Measurements from ENCODE around the gene MMP27.
"Not testable (repeated sequence)": the region's sequence is repeated elsewhere in the genome, so short reads cannot be mapped to it uniquely, and the experiment has no call there.

The MMP27 gene

GRCh38 chr11:102705626-102706025 is at the start of gene MMP27:
Gene MMP27, minus strand, starts transcription at chr11:102705769. Its CDS starts 55 bp downstream, at chr11:102705714.
- CTCF ChIA-PET: no interaction called here

GRCh38 chr11:102753267-102753666 is 47.7 kb upstream of the MMP27 start:
- TF ChIP-seq NFRKB (IDR thresholded peaks at IDR 0.05) (no peak), ZNF384 (IDR thresholded peaks at IDR 0.05) (no peak), L3MBTL2 (conservative IDR thresholded peaks at IDR 0.05) (no peak), FOXM1 (IDR thresholded peaks at IDR 0.05; ENCODE audit: borderline replicate concordance) (no peak), PKNOX1 (IDR thresholded peaks at IDR 0.05) (no peak), TARDBP (IDR thresholded peaks at IDR 0.05) (no peak), SUZ12 (IDR thresholded peaks at IDR 0.05) (no peak), FOXA1 (IDR thresholded peaks at IDR 0.05) (no peak), HDGF (IDR thresholded peaks at IDR 0.05; ENCODE audit: borderline replicate concordance) (no peak), BHLHE40 (IDR thresholded peaks at IDR 0.05; ENCODE audit: borderline replicate concordance) (no peak), CTBP1 (IDR thresholded peaks at IDR 0.05; ENCODE audit: borderline replicate concordance) (no peak), FOXK2 (IDR thresholded peaks at IDR 0.05) (no peak), ELF4 (IDR thresholded peaks at IDR 0.05) (no peak), LEF1 (IDR thresholded peaks at IDR 0.05; ENCODE audit: borderline replicate concordance) (no peak), ARNT (IDR thresholded peaks at IDR 0.05) (no peak), SP1 (IDR thresholded peaks at IDR 0.05) (no peak)
- ChIA-PET POLR2A (no interaction called here), CTCF (no interaction called here)
- no peak for DNase-seq (ENCODE audit: extremely low spot score)

More at GRCh38 chr11:102705626-102706025, at the start of gene MMP27:
- no peak for TF ChIP-seq FOXM1 (IDR thresholded peaks at IDR 0.05; ENCODE audit: borderline replicate concordance)
- no peak for TF ChIP-seq ARNT (IDR thresholded peaks at IDR 0.05)
- TF ChIP-seq BHLHE40 (IDR thresholded peaks at IDR 0.05; ENCODE audit: borderline replicate concordance): no peak
- TF ChIP-seq PKNOX1 (IDR thresholded peaks at IDR 0.05): no peak
- no peak for TF ChIP-seq L3MBTL2 (conservative IDR thresholded peaks at IDR 0.05)
- no peak for TF ChIP-seq FOXK2 (IDR thresholded peaks at IDR 0.05)
- TF ChIP-seq SUZ12 (IDR thresholded peaks at IDR 0.05): no peak
- no peak for TF ChIP-seq SP1 (IDR thresholded peaks at IDR 0.05)
- no peak for TF ChIP-seq NFRKB (IDR thresholded peaks at IDR 0.05)
- TF ChIP-seq FOXA1 (IDR thresholded peaks at IDR 0.05): no peak
- TF ChIP-seq TARDBP (IDR thresholded peaks at IDR 0.05): no peak
- no peak for DNase-seq (ENCODE audit: extremely low spot score)
- POLR2A ChIA-PET: no interaction called here

- ChIA-PET CTCF (no interaction called here), POLR2A (no interaction called here)
- no peak for DNase-seq (ENCODE audit: extremely low spot score)
- TF ChIP-seq FOXK2 (IDR thresholded peaks at IDR 0.05) (no peak), ARNT (IDR thresholded peaks at IDR 0.05) (no peak), L3MBTL2 (conservative IDR thresholded peaks at IDR 0.05) (no peak), CTBP1 (IDR thresholded peaks at IDR 0.05; ENCODE audit: borderline replicate concordance) (no peak), SP1 (IDR thresholded peaks at IDR 0.05) (no peak)
Observed at GRCh38 chr11:102751673-102752072, 46.1 kb upstream of the MMP27 start.

GRCh38 chr11:102749101-102749722 is 43.6 kb upstream of the MMP27 start:
- CTCF ChIA-PET: no interaction called here

GRCh38 chr11:102746746-102747578 is 41.4 kb upstream of the MMP27 start:
- POLR2A ChIA-PET: interaction anchor here (1.0 kb wide), 1 partner anchor 13 kb away, joined by 3 read pairs; no protein-coding TSS in a partner anchor
- TF ChIP-seq L3MBTL2 (conservative IDR thresholded peaks at IDR 0.05) (peak; percentile 60; the same call in 1 of the 2 replicates), CTBP1 (IDR thresholded peaks at IDR 0.05; ENCODE audit: borderline replicate concordance) (0 out of 2 replicates have a peak, but pooled peaks have one; percentile 6)
- DNase-seq (ENCODE audit: extremely low spot score); CTCF ChIA-PET: not testable (repeated sequence)

More at GRCh38 chr11:102749101-102749722, 43.6 kb upstream of the MMP27 start:
- no peak for DNase-seq (ENCODE audit: extremely low spot score)
- TF ChIP-seq ARNT (IDR thresholded peaks at IDR 0.05): no peak
- no peak for TF ChIP-seq BHLHE40 (IDR thresholded peaks at IDR 0.05; ENCODE audit: borderline replicate concordance)
- no peak for TF ChIP-seq FOXA1 (IDR thresholded peaks at IDR 0.05)
- no peak for TF ChIP-seq TARDBP (IDR thresholded peaks at IDR 0.05)
- TF ChIP-seq FOXK2 (IDR thresholded peaks at IDR 0.05): no peak
- no peak for TF ChIP-seq NFRKB (IDR thresholded peaks at IDR 0.05)
- TF ChIP-seq CTBP1 (IDR thresholded peaks at IDR 0.05; ENCODE audit: borderline replicate concordance): no peak
- no peak for TF ChIP-seq PKNOX1 (IDR thresholded peaks at IDR 0.05)
- no peak for TF ChIP-seq HDGF (IDR thresholded peaks at IDR 0.05; ENCODE audit: borderline replicate concordance)
- no peak for TF ChIP-seq SUZ12 (IDR thresholded peaks at IDR 0.05)
- TF ChIP-seq FOXM1 (IDR thresholded peaks at IDR 0.05; ENCODE audit: borderline replicate concordance): no peak
- TF ChIP-seq ELF4 (IDR thresholded peaks at IDR 0.05): no peak
- no peak for TF ChIP-seq ZNF384 (IDR thresholded peaks at IDR 0.05)
- TF ChIP-seq SP1 (IDR thresholded peaks at IDR 0.05): no peak
- no peak for TF ChIP-seq LEF1 (IDR thresholded peaks at IDR 0.05; ENCODE audit: borderline replicate concordance)
- TF ChIP-seq L3MBTL2 (conservative IDR thresholded peaks at IDR 0.05): no peak
- POLR2A ChIA-PET: no interaction called here

GRCh38 chr11:102734650-102735049 is 29.1 kb upstream of the MMP27 start:
- no peak for DNase-seq (ENCODE audit: extremely low spot score)
- TF ChIP-seq HDGF (IDR thresholded peaks at IDR 0.05; ENCODE audit: borderline replicate concordance) (no peak), NFRKB (IDR thresholded peaks at IDR 0.05) (no peak), TARDBP (IDR thresholded peaks at IDR 0.05) (no peak), CTBP1 (IDR thresholded peaks at IDR 0.05; ENCODE audit: borderline replicate concordance) (no peak), PKNOX1 (IDR thresholded peaks at IDR 0.05) (no peak), FOXK2 (IDR thresholded peaks at IDR 0.05) (no peak), FOXM1 (IDR thresholded peaks at IDR 0.05; ENCODE audit: borderline replicate concordance) (no peak), ZNF384 (IDR thresholded peaks at IDR 0.05) (no peak), FOXA1 (IDR thresholded peaks at IDR 0.05) (no peak), SUZ12 (IDR thresholded peaks at IDR 0.05) (no peak), ARNT (IDR thresholded peaks at IDR 0.05) (no peak), BHLHE40 (IDR thresholded peaks at IDR 0.05; ENCODE audit: borderline replicate concordance) (no peak), SP1 (IDR thresholded peaks at IDR 0.05) (no peak), L3MBTL2 (conservative IDR thresholded peaks at IDR 0.05) (no peak), ELF4 (IDR thresholded peaks at IDR 0.05) (no peak), LEF1 (IDR thresholded peaks at IDR 0.05; ENCODE audit: borderline replicate concordance) (no peak)
- CTCF ChIA-PET: interaction anchor here (0.7 kb wide), 1 partner anchor 207 kb away, joined by 3 read pairs; no protein-coding TSS in a partner anchor
- POLR2A ChIA-PET: no interaction called here
